Mesenchymal stem cell (in vitro differentiated cells and primary cell): ENCODE data around the gene NFE2L1.

Experiments
- DNase-seq: peaks from one replicate; pipeline ENCODE4 v3.0.0-alpha.2; 2013
- H2AFZ ChIP-seq: one replicate; pipeline ENCODE4 v1.6.1; 2013; ENCODE audit warnings: low read depth, mild to moderate bottlenecking, control low read depth, inconsistent platforms, low read length, moderate library complexity
- H2AK5ac ChIP-seq: 2 replicates; pipeline ENCODE4 v1.6.1; 2013; ENCODE audit warnings: low read length, moderate library complexity, mild to moderate bottlenecking, inconsistent platforms; ENCODE audit not compliant: severe bottlenecking
- H2BK120ac ChIP-seq: one replicate; pipeline ENCODE4 v1.6.1; 2013; ENCODE audit warnings: low read depth, mild to moderate bottlenecking, inconsistent platforms, low read length, moderate library complexity
- H2BK12ac ChIP-seq, 2 experiments: one replicate each; pipeline ENCODE4 v1.6.1; 2013; ENCODE audit warnings: inconsistent platforms in 2 of 2, low read length in 2 of 2, mild to moderate bottlenecking in 2 of 2, moderate library complexity in 2 of 2, control low read depth in 1 of 2
- H2BK15ac ChIP-seq: one replicate; pipeline ENCODE4 v1.6.1; 2013; ENCODE audit warnings: mild to moderate bottlenecking, low read depth, inconsistent platforms; ENCODE audit not compliant: poor library complexity, severe bottlenecking
- H2BK5ac ChIP-seq: 2 replicates; pipeline ENCODE4 v1.6.1; 2013; ENCODE audit warnings: low read depth, mild to moderate bottlenecking, low read length, control low read depth, inconsistent platforms; ENCODE audit not compliant: poor library complexity, severe bottlenecking
- H3K14ac ChIP-seq, 2 experiments: one replicate each; pipeline ENCODE4 v1.6.1; 2013; ENCODE audit warnings: inconsistent platforms in 2 of 2, low read length in 2 of 2, control low read depth in 1 of 2, mild to moderate bottlenecking in 1 of 2, moderate library complexity in 1 of 2
- H3K18ac ChIP-seq, 2 experiments: one replicate each; pipeline ENCODE4 v1.6.1; 2013; ENCODE audit warnings: inconsistent platforms in 2 of 2, low read length in 2 of 2, control low read depth in 1 of 2, low read depth in 1 of 2, mild to moderate bottlenecking in 1 of 2
- H3K23ac ChIP-seq, 2 experiments: one replicate each; pipeline ENCODE4 v1.6.1; 2013; ENCODE audit warnings: inconsistent platforms in 2 of 2, low read length in 2 of 2, mild to moderate bottlenecking in 2 of 2, moderate library complexity in 2 of 2, control low read depth in 1 of 2
- H3K27ac ChIP-seq: 2 replicates; pipeline ENCODE4 v1.5.1; 2013; ENCODE audit warnings: mild to moderate bottlenecking, moderate library complexity, low read length, control low read depth, inconsistent platforms; ENCODE audit not compliant: poor library complexity, severe bottlenecking
- H3K27me3 ChIP-seq, 2 experiments: 2 replicates each; pipeline versions ENCODE4 v1.6.1 to v1.7.0; 2013; ENCODE audit warnings: low read length in 2 of 2, mild to moderate bottlenecking in 2 of 2, moderate library complexity in 2 of 2, control low read depth in 1 of 2, inconsistent platforms in 1 of 2; ENCODE audit not compliant: control insufficient read depth in 1 of 2, insufficient read depth in 1 of 2
- H3K36me3 ChIP-seq, 2 experiments: 2 replicates each; pipeline versions ENCODE4 v1.6.1 to v1.7.0; 2013; ENCODE audit warnings: low read length in 2 of 2, control low read depth in 1 of 2, inconsistent platforms in 1 of 2, low read depth in 1 of 2, mild to moderate bottlenecking in 1 of 2; ENCODE audit not compliant: insufficient read depth in 2 of 2, control insufficient read depth in 1 of 2
- H3K4ac ChIP-seq, 2 experiments: one replicate each; pipeline ENCODE4 v1.6.1; 2013; ENCODE audit warnings: inconsistent platforms in 2 of 2, low read length in 2 of 2, mild to moderate bottlenecking in 2 of 2, moderate library complexity in 2 of 2, control low read depth in 1 of 2, low read depth in 1 of 2
- H3K4me1 ChIP-seq: 2 replicates; pipeline ENCODE4 v1.6.1; 2013; ENCODE audit warnings: low read depth, low read length, control low read depth; ENCODE audit not compliant: control insufficient read depth, insufficient read depth
- H3K4me2 ChIP-seq: 2 replicates; pipeline ENCODE4 v1.6.1; 2013; ENCODE audit warnings: low read length, mild to moderate bottlenecking, inconsistent platforms; ENCODE audit not compliant: poor library complexity, severe bottlenecking
- H3K4me3 ChIP-seq, 2 experiments: 2 replicates each; pipeline versions ENCODE4 v1.5.1 to v1.7.0; 2013; ENCODE audit warnings: low read length in 2 of 2, mild to moderate bottlenecking in 2 of 2, control low read depth in 1 of 2, low read depth in 1 of 2; ENCODE audit not compliant: insufficient read depth in 1 of 2
- H3K79me1 ChIP-seq: replicated peaks from 2 replicates; pipeline ENCODE4 v1.6.1; 2013; ENCODE audit warnings: mild to moderate bottlenecking, control low read depth, low read length, inconsistent platforms; ENCODE audit not compliant: poor library complexity, severe bottlenecking
- H3K9ac ChIP-seq: 2 replicates; pipeline ENCODE4 v1.7.0; 2013; ENCODE audit warnings: mild to moderate bottlenecking, low read length, moderate library complexity
- H3K9me3 ChIP-seq: 2 replicates; pipeline ENCODE4 v1.7.0; 2013; ENCODE audit warnings: mild to moderate bottlenecking, low read length; ENCODE audit not compliant: control insufficient read depth
- H4K8ac ChIP-seq: one replicate; pipeline ENCODE4 v1.6.1; 2013; ENCODE audit warnings: inconsistent platforms, mild to moderate bottlenecking, low read length, moderate library complexity
- H4K91ac ChIP-seq: one replicate; pipeline ENCODE4 v1.6.1; 2013; ENCODE audit warnings: mild to moderate bottlenecking, low read length, inconsistent platforms
- WGBS: methylation state at CpG from one replicate; pipeline ENCODE4 v1.1.7; 2013; ENCODE audit warnings: mixed read lengths; 5-methylcytosine and 5-hydroxymethylcytosine counted together

NFE2L1 gene

GRCh38 chr17:48002266-48002915, 45.8 kb upstream of the NFE2L1 start:
- Histone ChIP-seq H4K91ac (peak overlapping the region; percentile 91), H3K4ac (peak overlapping the region; percentile 68 to 100), H3K4me2 (no peak overlapping the region), H4K8ac (peak overlapping the region; percentile 97), H3K4me1 (peaks cover 30% of the 10 kb centered on the region), H2BK5ac (peak overlapping the region; percentile 67), H2AFZ (peak overlapping the region; percentile 2), H2BK12ac (peak overlapping the region; percentile 85 to 98), H3K23ac (no peak overlapping the region), H3K79me1 (no peaks in the 10 kb centered on the region), H3K27ac (peak overlapping the region; percentile 98), H3K36me3 (no peaks in the 10 kb centered on the region), H3K14ac (peak overlapping the region in 1 of 2 experiments; percentile 22), H3K9me3 (no peaks in the 10 kb centered on the region), H2BK15ac (no peak overlapping the region), H3K18ac (peak overlapping the region; percentile 98 to 100), H3K9ac (peak overlapping the region; percentile 80), H2BK120ac (peak overlapping the region; percentile 93), H2AK5ac (peak overlapping the region; percentile 82), H3K4me3 (no peak overlapping the region), H3K27me3 (no peaks in the 10 kb centered on the region)
- peak; percentile 82 for DNase-seq
- WGBS, result 30% methylated on average over 4 of the region's 4 CpGs

DNA sequence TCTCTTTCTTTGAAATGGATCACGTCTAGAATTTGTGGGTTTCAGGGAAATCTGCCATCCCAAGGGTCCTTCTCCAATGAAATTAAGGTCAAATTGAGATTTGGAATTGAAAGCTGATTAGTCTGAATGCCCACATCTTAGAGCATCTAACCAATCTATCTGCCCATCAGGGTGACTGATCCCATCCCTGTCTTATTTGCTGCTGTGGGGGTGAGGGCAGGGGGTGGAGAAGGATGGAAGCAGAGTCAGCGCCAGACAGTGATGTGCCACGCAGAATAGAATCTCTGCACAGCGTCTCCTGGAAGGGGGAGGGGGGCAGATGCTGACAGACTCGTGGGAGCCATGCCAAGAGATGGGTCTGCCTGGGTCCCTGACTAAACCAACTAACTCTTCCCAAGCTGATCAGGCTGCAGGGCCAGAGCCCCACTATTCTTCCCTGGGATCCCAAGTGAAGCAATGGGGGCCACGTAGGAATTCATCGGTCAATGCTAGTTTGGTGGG, 45.2 kb upstream of the NFE2L1 start:
- Histone ChIP-seq H2BK5ac (peak overlapping the region; percentile 9), H3K4me2 (peak overlapping the region; percentile 1), H3K36me3 (no peaks in the 10 kb centered on the region), H2BK15ac (peak overlapping the region; percentile 99), H3K23ac (peak overlapping the region in 1 of 2 experiments; percentile 35), H3K14ac (peak overlapping the region in 1 of 2 experiments; percentile 3), H2BK12ac (peak overlapping the region; percentile 88 to 100), H3K4me1 (peaks cover 30% of the 10 kb centered on the region), H3K18ac (peak overlapping the region; percentile 79 to 100), H2AFZ (no peak overlapping the region), H2BK120ac (peak overlapping the region; percentile 93), H4K8ac (peak overlapping the region; percentile 100), H3K79me1 (no peaks in the 10 kb centered on the region), H3K4me3 (no peak overlapping the region), H3K27me3 (no peaks in the 10 kb centered on the region), H3K9me3 (no peaks in the 10 kb centered on the region), H2AK5ac (peak overlapping the region; percentile 14), H3K27ac (peak overlapping the region; percentile 98), H4K91ac (peak overlapping the region; percentile 100), H3K4ac (peak overlapping the region; percentile 62 to 99), H3K9ac (peak overlapping the region; percentile 80)
- DNase-seq, result no peak
- WGBS, result 53% methylated on average over 6 of the region's 7 CpGs

- H4K8ac ChIP-seq, result peak overlapping the region; percentile 100
- no peaks in the 10 kb centered on the region for H3K27me3 ChIP-seq
- DNase-seq, result no peak
- no peak overlapping the region for H3K9ac ChIP-seq
- peak overlapping the region; percentile 66 for H2BK5ac ChIP-seq
- peak overlapping the region; percentile 100 for H4K91ac ChIP-seq
- H3K4me3 ChIP-seq, result no peak overlapping the region
- H3K4ac ChIP-seq, result peak overlapping the region; percentile 62 to 99
- peak overlapping the region; percentile 98 for H3K27ac ChIP-seq
- H3K4me2 ChIP-seq, result no peak overlapping the region
- peak overlapping the region; percentile 88 to 100 for H2BK12ac ChIP-seq
- H3K14ac ChIP-seq, result no peak overlapping the region
- no peaks in the 10 kb centered on the region for H3K36me3 ChIP-seq
- peaks cover 30% of the 10 kb centered on the region for H3K4me1 ChIP-seq
- no peaks in the 10 kb centered on the region for H3K9me3 ChIP-seq
- H2BK15ac ChIP-seq, result peak overlapping the region; percentile 99
- peak overlapping the region; percentile 79 to 100 for H3K18ac ChIP-seq
- H2BK120ac ChIP-seq, result peak overlapping the region; percentile 93
- H3K23ac ChIP-seq, result no peak overlapping the region
- no peaks in the 10 kb centered on the region for H3K79me1 ChIP-seq
- peak overlapping the region; percentile 42 for H2AFZ ChIP-seq
- peak overlapping the region; percentile 64 for H2AK5ac ChIP-seq
- WGBS, result 49% methylated on average over 17 of the region's 17 CpGs
These were observed 44.6 kb upstream of the NFE2L1 start for GRCh38 chr17:48003417-48004151.

DNA sequence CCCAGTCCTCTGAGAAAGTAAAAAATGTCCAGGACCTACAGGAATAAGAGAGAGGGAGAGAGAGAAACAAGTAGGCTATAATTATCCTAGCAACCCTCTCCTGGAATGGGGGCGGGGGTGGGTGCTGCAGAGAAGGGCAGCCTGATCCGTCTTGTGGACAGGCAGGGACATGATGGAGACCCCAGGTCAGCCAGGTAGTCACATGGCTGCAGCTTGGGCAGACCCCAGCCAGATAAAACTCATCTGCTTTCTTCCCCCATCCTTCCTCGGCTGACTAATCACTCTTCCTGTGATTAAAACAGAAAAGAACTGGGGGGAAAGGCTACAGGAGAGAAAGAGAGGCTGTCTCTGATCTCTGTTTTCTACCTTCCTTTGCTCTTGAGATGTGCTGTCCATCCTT, 43.2 kb upstream of the NFE2L1 start:
- peak overlapping the region; percentile 53 for H2BK5ac ChIP-seq
- peak overlapping the region in 1 of 2 experiments; percentile 88 for H2BK12ac ChIP-seq
- no peak overlapping the region for H3K4me3 ChIP-seq
- H3K9ac ChIP-seq, result peak overlapping the region; percentile 7
- H4K8ac ChIP-seq, result peak overlapping the region; percentile 75
- no peaks in the 10 kb centered on the region for H3K9me3 ChIP-seq
- no peaks in the 10 kb centered on the region for H3K27me3 ChIP-seq
- H3K18ac ChIP-seq, result peak overlapping the region; percentile 46 to 58
- peak overlapping the region; percentile 11 for H3K27ac ChIP-seq
- no peaks in the 10 kb centered on the region for H3K36me3 ChIP-seq
- H3K23ac ChIP-seq, result no peak overlapping the region
- DNase-seq, result no peak
- no CpG with 5 or more reads among the region's 3 CpGs for WGBS
- no peak overlapping the region for H3K4me2 ChIP-seq
- H4K91ac ChIP-seq, result no peak overlapping the region
- H3K4ac ChIP-seq, result peak overlapping the region in 1 of 2 experiments; percentile 73
- H3K4me1 ChIP-seq, result peaks cover 28% of the 10 kb centered on the region
- peak overlapping the region; percentile 73 for H2BK120ac ChIP-seq
- H3K79me1 ChIP-seq, result no peaks in the 10 kb centered on the region
- H2AFZ ChIP-seq, result peak overlapping the region; percentile 10
- no peak overlapping the region for H2BK15ac ChIP-seq
- H3K14ac ChIP-seq, result no peak overlapping the region
- peak overlapping the region; percentile 94 for H2AK5ac ChIP-seq
